GM18951 (cell line): ENCODE data around the gene SLC9A7.
A peak's percentile ranks its signal among the peaks of the same experiment; 100 is the strongest.
"Not testable (repeated sequence)": the region's sequence is repeated elsewhere in the genome, so short reads cannot be mapped to it uniquely, and the experiment has no call there.

Experiments
- POLR2A ChIP-seq: IDR thresholded peaks from 4 replicates; pipeline ENCODE4 v1.6.1; 2011; ENCODE audit warnings: mild to moderate bottlenecking; ENCODE audit not compliant: insufficient read length, insufficient read depth; ENCODE audit errors: extremely low read depth
- in situ Hi-C: fragments of 300-500 bp; cut with MboI; formaldehyde crosslinking; loops from one replicate; pipeline ENCODE4 v1.12.0; 2022; ENCODE audit warnings: low sequenced_read_pairs, mixed read lengths, inconsistent platforms; ENCODE audit not compliant: unreplicated experiment

SLC9A7 gene

DNA sequence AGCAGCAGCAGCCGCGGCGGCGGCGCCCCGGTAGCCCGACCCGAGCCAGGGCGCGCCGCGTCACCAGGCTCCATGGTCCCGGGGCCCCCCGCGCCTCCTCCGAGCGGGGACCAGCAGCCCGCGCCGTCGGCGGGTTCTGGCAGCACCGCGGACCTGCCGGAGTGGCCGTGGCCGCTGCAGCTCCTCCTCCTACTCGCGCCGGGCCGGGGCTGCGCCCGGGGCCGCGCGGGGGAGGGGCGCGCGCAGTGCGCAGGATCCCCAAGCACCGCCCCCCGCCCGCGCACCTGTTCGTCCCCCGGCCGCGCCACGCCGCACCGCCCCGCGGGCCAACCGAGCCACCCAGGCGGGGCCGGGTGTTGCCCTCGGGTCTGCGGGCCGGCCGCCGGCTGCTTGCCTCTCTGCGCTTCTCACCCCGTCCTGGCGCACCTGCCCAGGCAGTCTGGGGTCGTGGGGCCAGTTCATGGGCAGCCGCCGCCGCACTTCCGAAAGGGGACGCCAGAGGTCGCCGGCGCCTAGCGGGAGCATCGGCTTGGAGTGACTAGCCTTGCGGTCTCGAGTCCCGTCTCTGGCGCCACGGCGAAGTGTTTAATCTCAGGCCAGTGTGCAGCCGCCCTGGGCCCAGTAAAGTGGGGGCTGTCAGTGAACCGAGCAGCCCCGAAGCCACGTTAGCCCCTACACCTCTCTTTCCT is at the start of gene SLC9A7:
Gene SLC9A7, minus strand, starts transcription at position 163 of the 689 bp plus-strand sequence. Its CDS starts 89 bp downstream, at position 74.
- in situ Hi-C loops = no loop called here

DNA sequence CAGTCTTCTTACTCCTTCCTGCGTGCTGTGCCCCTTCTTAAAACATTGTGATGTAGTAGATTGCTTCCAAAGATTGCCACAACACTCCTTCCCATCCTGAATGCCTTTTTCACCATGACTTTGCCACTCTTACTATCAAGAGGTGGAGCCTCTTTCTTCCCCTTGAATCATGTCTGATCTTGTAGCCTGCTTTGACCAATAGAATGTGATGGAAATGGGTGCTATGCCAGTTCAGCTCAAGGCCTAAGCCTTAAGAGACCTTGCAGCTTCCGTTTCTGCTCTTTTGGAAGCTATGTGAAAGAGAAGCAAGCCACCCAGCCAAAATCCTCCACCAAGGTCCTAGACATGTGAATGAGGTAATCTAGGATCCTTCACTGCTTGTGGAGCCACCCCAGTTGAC is 46.4 kb upstream of the SLC9A7 start:
- in situ Hi-C loops = no loop called here
- no peak for TF ChIP-seq POLR2A

More for the DNA sequence above, at the start of gene SLC9A7:
- TF ChIP-seq POLR2A = peak; percentile 68

DNA sequence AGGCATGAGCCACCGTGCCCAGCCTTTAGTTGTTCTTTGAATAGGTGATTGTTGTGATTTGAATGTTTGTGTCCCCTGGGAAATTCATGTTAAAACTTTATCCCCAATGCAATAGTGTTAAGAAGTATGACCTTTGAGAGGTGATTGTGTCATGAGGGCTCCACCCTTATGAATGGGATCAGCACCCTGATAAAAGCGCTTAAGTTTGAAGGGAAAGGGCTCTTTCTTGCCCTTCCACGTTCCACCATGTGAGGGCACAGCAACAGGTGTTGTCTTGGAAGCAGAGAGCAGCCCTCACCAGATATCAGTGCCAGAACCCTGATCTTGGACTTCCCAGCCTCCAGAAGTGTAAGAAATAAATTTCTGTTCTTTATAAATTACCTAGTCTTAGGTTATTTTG is 44.2 kb upstream of the SLC9A7 start:
- in situ Hi-C loops = no loop called here
- TF ChIP-seq POLR2A = no peak

DNA sequence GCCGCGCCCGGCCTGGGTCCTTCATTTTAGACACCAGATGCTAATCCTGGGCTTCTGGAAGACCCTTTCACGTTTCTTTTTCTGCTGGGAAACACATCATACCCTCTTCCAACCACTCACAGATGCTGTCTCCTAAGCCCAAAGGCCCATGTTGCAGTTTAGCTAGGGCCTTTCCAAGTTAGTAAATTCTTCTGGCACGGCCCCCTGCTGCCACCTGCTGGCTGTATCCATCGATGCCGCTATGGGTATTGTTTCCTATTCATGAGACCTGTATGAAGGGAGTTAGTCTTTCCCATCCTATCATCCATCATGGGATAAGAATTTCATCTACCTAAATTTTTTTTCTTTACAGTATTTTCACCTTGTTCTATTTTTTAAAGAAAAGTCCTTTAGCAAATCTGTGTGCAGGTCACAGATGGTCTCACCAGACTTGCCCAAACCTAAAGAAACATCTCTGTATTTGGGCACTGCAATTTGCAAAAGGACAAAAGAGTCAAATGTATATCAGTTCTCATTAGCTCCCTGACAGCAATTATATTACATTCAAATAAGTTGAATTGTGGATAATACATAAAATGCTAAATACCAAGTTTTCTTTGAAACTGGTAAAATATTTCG is 37.8 kb upstream of the SLC9A7 start:
- no peak for TF ChIP-seq POLR2A

DNA sequence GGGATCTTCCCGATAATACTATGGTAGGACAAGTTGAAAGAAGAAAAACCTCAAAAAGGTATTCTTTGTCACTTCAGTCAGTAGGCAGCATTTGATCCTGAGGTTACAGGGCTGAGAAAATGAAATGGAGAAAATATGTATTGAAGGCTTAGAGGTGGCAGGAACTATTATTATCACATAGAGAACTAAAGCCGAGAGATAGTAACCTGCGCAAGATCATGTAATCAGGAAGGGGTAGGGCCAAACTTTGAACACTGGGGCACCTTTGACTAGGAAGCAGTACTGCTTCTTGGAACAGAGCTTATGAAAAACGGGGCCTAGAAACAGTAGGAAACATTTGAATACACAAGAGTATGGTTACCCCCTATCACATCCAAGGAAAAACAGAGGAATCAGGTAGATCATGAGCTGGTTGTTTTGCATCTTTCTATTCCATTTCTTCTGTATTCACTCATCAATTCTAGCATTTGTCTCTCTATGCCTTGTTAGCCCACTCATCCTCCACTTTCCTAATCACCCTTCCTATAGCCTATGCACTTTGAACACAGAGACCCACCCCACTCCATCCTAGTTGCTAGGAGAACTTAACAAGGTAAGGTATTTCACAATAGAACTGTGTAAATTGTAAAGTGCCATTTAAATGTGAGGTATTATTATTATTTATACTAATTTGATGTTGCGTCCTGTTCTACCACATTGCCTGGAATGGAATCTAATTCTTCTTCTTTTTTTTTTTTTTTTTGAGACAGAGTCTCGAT is 34.6 kb upstream of the SLC9A7 start:
- in situ Hi-C loops = no loop called here
- TF ChIP-seq POLR2A = no peak

More for the DNA sequence above, 37.8 kb upstream of the SLC9A7 start:
- in situ Hi-C loops = no loop called here

DNA sequence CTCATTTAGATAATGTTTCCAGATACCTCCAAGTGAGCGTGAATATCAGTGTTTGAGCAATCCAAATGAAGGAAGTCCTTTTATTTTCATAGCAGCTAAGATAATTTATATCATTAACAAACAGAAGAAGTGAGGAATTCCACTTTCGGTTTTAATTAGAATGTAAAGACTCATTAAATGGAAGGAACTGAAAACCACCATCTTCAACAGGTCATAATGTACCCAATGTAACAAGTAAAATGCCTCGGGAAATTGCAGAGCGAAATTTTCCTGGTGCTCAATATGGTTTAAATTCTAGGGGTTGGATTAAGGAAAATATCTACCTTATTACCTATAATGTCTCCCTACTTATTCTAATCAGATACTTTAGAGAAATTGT is 33.9 kb upstream of the SLC9A7 start:
- in situ Hi-C loops = no loop called here
- no peak for TF ChIP-seq POLR2A

DNA sequence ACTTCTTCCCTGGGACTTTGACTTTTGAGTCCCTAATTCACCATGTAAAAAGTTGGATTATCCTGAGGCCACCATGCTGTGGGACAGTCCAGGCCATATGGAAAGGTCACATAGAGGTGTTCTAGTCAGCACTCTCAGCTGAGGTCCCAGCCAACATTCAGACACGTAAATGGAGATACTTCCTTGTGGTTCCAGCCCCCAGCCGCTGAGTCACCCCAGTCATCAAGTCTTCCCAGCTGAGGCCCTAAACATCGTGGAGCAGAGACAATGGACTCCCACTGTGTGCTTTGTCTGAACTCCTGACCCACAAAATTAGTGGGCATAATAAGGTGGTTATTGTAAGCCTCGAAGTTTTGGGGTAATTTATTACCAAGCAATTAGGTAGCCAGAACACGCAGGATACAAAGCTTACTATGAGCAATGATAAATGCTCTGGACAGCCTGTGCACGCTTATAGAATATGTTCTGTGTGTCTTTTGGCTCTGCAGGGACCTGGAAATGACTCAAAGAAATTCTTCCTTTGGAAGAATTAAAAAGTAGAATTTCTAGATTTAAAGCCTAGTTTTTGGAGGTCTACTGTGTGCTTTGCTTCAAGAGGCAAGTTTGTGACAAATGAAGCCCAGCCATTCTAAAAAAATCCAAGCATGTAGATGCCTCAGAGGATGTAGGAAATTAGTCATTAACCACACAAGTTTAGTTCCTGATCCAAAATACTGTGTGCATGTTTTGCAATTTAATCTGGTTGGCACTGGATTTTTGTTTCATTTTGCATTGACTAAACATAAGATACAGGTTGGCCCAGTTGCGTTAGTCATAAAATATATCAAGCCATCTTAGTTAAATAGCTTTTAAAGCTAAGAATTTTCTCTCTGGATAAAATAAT is 33.2 kb upstream of the SLC9A7 start:
- TF ChIP-seq POLR2A = no peak
- in situ Hi-C loops = no loop called here

DNA sequence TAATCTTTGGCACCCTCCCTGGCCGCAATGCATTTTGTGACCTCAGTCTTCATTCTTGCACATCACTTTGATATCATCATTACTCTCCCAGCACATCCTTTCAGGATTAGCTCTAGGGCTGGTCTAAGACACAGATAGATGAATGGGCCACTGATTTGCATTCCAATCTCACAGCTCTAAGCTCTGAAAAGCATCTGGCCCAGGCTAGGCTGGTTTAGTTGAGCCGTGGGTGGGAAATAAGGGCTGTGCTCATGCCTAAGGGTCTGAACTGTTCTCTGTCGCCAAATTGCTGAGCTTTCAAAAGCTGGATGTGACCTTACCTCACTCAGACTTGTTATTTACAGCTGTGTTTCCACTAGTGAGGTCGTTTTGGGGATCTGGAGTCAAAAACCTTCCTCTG is 30.0 kb upstream of the SLC9A7 start:
- in situ Hi-C loops = no loop called here

DNA sequence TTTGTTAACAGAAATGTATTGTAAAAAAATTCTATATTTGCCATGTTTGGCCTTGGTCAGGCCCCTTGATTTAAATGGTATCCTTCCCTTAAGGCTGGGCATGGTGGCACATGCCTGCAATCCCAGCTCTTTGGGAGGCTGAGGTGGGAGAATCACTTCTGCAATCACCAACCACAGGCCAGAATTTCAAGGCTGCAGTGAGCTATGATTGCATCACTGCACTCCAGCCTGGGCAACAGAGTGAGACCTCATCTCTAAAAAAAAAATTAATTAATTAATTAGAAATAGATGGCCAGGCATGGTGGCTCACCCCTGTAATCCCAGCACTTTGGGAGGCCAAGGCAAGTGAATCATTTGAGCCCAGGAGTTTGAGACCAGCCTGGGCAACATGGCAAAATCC is 25.5 kb upstream of the SLC9A7 start:
- in situ Hi-C loops = not testable (repeated sequence)

More for the DNA sequence above, 30.0 kb upstream of the SLC9A7 start:
- no peak for TF ChIP-seq POLR2A

DNA sequence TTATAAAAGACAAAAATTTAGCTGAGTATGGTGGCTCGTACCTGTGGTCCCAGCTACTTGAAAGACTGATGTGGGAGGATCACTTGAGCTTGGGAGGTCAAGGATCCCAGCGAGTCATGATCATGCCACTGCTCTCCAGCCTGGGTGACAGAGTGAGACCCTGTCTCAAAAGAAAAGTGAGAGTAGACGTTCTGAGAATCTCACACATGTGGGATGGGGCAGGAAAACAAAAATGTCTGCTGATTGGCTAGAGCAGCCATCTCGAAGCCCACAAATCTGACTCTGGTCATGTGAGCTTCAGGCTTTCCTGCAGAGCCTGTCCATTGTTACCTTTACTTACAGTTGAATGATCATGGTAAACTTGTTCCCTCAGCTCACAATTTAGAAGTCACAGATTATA is 23.1 kb upstream of the SLC9A7 start:
- in situ Hi-C loops = no loop called here
- no peak for TF ChIP-seq POLR2A

DNA sequence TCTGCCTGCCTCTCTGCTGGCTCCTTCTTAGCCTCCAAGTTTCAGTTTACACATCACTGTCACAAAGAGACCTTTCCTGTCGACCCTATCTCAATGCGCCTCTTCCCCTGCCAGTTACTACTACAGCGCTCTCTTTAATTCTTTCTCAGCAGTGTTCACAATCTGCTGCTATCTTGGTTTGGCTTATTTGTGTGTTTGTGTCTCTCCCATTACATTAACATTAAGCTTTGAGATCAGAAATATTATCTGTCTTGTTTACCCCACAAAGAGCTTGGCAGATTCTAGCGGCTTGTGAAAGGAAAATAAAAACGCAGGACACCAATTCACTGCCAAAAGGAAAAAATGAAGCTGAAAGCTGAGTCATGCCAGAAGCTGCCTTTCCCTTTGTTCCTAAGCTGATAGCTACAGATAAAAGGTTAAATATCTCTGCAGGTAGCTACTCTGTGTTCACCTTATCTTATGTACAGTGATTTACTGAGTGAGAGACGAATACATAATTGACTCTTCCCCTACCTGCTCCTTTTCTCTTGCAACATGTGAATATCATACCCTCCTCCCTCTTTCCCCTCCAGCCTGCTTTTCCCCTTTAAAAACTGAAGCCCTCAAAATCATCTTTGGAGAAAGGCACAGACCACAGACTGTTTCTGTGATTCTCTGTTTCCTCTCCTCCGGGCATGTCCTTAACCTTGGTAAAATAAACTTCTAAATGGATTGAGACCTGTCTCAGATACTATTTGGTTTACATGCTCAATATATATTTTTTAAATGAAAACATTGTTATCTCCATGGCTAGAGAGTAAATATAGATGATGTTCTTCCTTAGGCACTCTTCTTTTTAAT is 19.3 kb upstream of the SLC9A7 start:
- no peak for TF ChIP-seq POLR2A
- in situ Hi-C loops = no loop called here

DNA sequence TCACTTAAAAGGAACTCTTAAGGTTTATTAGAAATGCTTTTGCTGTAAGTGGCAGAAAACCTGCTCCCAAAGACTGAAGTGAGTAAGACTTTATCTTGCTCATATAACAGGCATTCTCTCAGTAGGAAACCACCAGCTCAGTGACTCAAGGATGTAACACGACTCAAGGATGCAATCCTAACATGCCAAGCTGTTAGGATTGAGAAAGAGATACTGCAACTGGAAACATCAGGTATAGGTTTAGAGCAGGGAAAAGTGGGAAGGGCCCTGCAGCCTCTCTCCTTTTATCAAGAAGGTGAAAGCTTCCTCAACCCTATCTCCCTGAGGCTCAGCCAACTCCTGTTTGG is 11.9 kb upstream of the SLC9A7 start:
- in situ Hi-C loops = no loop called here
- no peak for TF ChIP-seq POLR2A

DNA sequence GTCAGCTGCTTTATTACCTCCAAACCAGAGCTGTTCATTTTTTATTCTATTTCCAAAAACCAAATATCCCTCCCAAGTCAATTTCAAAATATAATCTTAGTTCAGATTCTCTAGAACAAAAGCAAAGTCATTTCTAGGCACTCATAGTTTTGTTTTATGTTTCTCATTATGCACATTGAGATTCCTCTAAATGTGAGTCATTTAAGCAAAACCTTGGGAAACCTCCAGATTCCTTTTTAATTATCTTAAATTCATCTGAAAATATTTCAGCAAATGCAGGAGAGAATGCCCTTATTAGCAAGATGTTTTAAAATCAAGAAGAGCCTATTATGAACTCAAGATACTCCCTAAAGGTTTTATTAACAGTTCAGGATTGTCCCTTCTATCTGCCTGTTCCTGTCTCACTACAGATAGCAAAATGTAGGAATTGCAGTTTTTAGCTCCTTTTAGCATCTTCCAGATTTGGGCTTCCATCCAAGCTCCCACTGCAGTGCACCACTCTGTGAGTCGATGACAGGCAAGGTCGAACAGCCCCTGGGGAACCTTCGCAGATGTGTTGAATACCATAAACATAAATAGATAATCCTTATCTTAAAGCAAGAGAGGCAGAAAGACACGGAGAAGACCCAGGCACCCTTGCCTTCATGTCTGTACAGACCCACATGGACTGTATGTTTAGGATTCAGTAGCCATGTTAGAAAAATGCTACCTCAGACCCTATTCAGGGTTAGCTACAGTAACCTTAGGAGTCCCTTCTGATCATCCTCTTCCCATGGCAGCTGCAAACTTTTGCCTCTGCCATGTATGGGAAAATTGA is 11.3 kb upstream of the SLC9A7 start:
- no peak for TF ChIP-seq POLR2A
- in situ Hi-C loops = no loop called here
